NCI-H82 (cell line): ENCODE results near the gene PARD6G.
"Not testable (repeated sequence)": the region's sequence is repeated elsewhere in the genome, so short reads cannot be mapped to it uniquely, and the experiment has no call there.

Experiments
- DNase-seq: peaks from one replicate; lab custom pipeline; 2025; lab: John Stamatoyannopoulos, UW

The PARD6G gene

GRCh38 chr18:80170395-80171053 is 76.8 kb downstream of the PARD6G start:
- no peak for DNase-seq

GRCh38 chr18:80169607-80170006 is 77.7 kb downstream of the PARD6G start:
- DNase-seq, result no peak

GRCh38 chr18:80168982-80169381 is 78.3 kb downstream of the PARD6G start:
- DNase-seq, result no peak

GRCh38 chr18:80168346-80168745 is 79.0 kb downstream of the PARD6G start:
- no peak for DNase-seq

- DNase-seq, result no peak
These were observed 79.4 kb downstream of the PARD6G start for GRCh38 chr18:80167931-80168330.

- no peak for DNase-seq
These were observed 80.0 kb downstream of the PARD6G start for GRCh38 chr18:80167331-80167730.

GRCh38 chr18:80166725-80167124 is 80.6 kb downstream of the PARD6G start:
- DNase-seq, result no peak

- no peak for DNase-seq
These were observed 81.1 kb downstream of the PARD6G start for GRCh38 chr18:80166240-80166639.

GRCh38 chr18:80164727-80165355 is 82.5 kb downstream of the PARD6G start:
- DNase-seq, result not testable (repeated sequence)

- no peak for DNase-seq
These were observed 84.1 kb downstream of the PARD6G start for GRCh38 chr18:80163183-80163582.

GRCh38 chr18:80161781-80162417 is 85.4 kb downstream of the PARD6G start:
- DNase-seq, result no peak

- DNase-seq, result no peak
These were observed 87.3 kb downstream of the PARD6G start for GRCh38 chr18:80159713-80160636.

- DNase-seq, result no peak
These were observed 88.9 kb downstream of the PARD6G start for GRCh38 chr18:80158365-80158764.

GRCh38 chr18:80157708-80158343 is 89.5 kb downstream of the PARD6G start:
- peak; percentile 75 for DNase-seq

- DNase-seq, result peak; percentile 61
These were observed 93.0 kb downstream of the PARD6G start for GRCh38 chr18:80154293-80154692.

GRCh38 chr18:80149667-80150066 is 97.6 kb downstream of the PARD6G start:
- DNase-seq, result no peak

- DNase-seq, result no peak
These were observed 98.8 kb downstream of the PARD6G start for GRCh38 chr18:80148326-80149199.

- DNase-seq, result peak; percentile 65
These were observed 99.6 kb downstream of the PARD6G start for GRCh38 chr18:80147418-80148325.

- DNase-seq, result no peak
These were observed 100.3 kb downstream of the PARD6G start for GRCh38 chr18:80147037-80147417.
